GM12892 (cell line): ENCODE results near the gene DTWD2.
"Not testable (repeated sequence)": the region's sequence is repeated elsewhere in the genome, so short reads cannot be mapped to it uniquely, and the experiment has no call there.

Source experiments
- POLR2A ChIP-seq: IDR thresholded peaks from 2 replicates; pipeline ENCODE4 v1.6.1; 2011; ENCODE audit warnings: low read depth, low read length, control low read depth
- POLR2AphosphoS5 ChIP-seq: IDR thresholded peaks from 2 replicates; pipeline ENCODE4 v1.6.1; 2011; ENCODE audit warnings: low read depth, low read length, control low read depth
- TAF1 ChIP-seq: IDR thresholded peaks from 2 replicates; pipeline ENCODE4 v1.6.1; 2011; ENCODE audit warnings: low read depth, mild to moderate bottlenecking, control low read depth, low read length, borderline replicate concordance

GRCh38 chr5:118952306-118952705, 36.0 kb downstream of the DTWD2 start:
- not testable (repeated sequence) for TF ChIP-seq TAF1, POLR2A, POLR2AphosphoS5
